Naive thymus-derived CD4-positive, alpha-beta T cell (primary cell): Measurements from ENCODE around the gene PRICKLE4. TPM values are rescaled to one million over a fixed set of nuclear protein-coding genes. Genes with fewer than 3 reads are reported as not detected.

Experiments used
- ATAC-seq: fragments of 150-1000 bp; cut with Tn5 transposase; 2 replicates; pipeline ENCODE4 v1.10.0; 2021; ENCODE audit warnings: mild to moderate bottlenecking, moderate library complexity
- CTCF ChIA-PET: fragments of 350-600 bp; sonication (Branson Sonifier 250); formaldehyde crosslinking; loops from one replicate; lab custom pipeline; 2021; ENCODE audit warnings: antibody characterized with exemption; lab: Charles Lee
- POLR2A ChIA-PET: fragments of 350-600 bp; sonication (Branson Sonifier 250); formaldehyde crosslinking; loops from one replicate; lab custom pipeline; 2021; ENCODE audit warnings: antibody characterized with exemption, inconsistent platforms; lab: Charles Lee
- DNase-seq, 9 donors: peaks; one replicate each; pipeline versions ENCODE4 v3.0.0 to v3.0.0-alpha.2; 2020 to 2022; ENCODE audit warnings: mixed read lengths in 1 of 9
- H3K27ac ChIP-seq: one replicate; pipeline ENCODE4 v1.7.0; 2013; ENCODE audit warnings: mild to moderate bottlenecking, low read depth, low read length, moderate library complexity
- H3K27me3 ChIP-seq, 2 donors: one replicate each; pipeline ENCODE4 v1.7.0; 2013; ENCODE audit warnings: low read length in 2 of 2, mild to moderate bottlenecking in 2 of 2, moderate library complexity in 2 of 2; ENCODE audit not compliant: control insufficient read depth in 2 of 2, insufficient read depth in 2 of 2
- H3K36me3 ChIP-seq, 3 experiments: 1 replicate in 2 of 3; 2 replicates in 1 of 3; pipeline ENCODE4 v1.7.0; 2013; ENCODE audit warnings: low read length in 3 of 3, mild to moderate bottlenecking in 3 of 3, moderate library complexity in 1 of 3; ENCODE audit not compliant: insufficient read depth in 3 of 3, control insufficient read depth in 2 of 3
- H3K4me1 ChIP-seq, 2 donors: one replicate each; pipeline ENCODE4 v1.7.0; 2013; ENCODE audit warnings: low read length in 2 of 2, mild to moderate bottlenecking in 2 of 2, moderate library complexity in 1 of 2; ENCODE audit not compliant: control insufficient read depth in 2 of 2, insufficient read depth in 2 of 2
- H3K4me3 ChIP-seq: 2 replicates; pipeline ENCODE4 v1.7.0; 2013; ENCODE audit warnings: mild to moderate bottlenecking, low read length
- H3K9me3 ChIP-seq, 3 experiments: 1 replicate in 2 of 3; 2 replicates in 1 of 3; pipeline ENCODE4 v1.7.0; 2013; ENCODE audit warnings: low read length in 3 of 3; ENCODE audit not compliant: control insufficient read depth in 2 of 3
- H3K27ac Mint-ChIP-seq, 9 donors: one replicate each; pipeline ENCODE4 v1.8.0; 2020 to 2022; ENCODE audit warnings: mixed read lengths in 9 of 9, mild to moderate bottlenecking in 8 of 9, moderate library complexity in 5 of 9, inconsistent platforms in 2 of 9
- H3K27me3 Mint-ChIP-seq, 5 donors: one replicate each; pipeline ENCODE4 v1.8.0; 2021 to 2022; ENCODE audit warnings: mixed read lengths in 5 of 5, mild to moderate bottlenecking in 1 of 5
- H3K36me3 Mint-ChIP-seq, 5 donors: one replicate each; pipeline ENCODE4 v1.8.0; 2020 to 2022; ENCODE audit warnings: mixed read lengths in 5 of 5, mild to moderate bottlenecking in 3 of 5, inconsistent platforms in 1 of 5
- H3K4me1 Mint-ChIP-seq, 7 donors: one replicate each; pipeline ENCODE4 v1.8.0; 2020 to 2022; ENCODE audit warnings: mixed read lengths in 7 of 7, mild to moderate bottlenecking in 3 of 7, inconsistent platforms in 1 of 7
- H3K4me3 Mint-ChIP-seq, 10 donors: one replicate each; pipeline ENCODE4 v1.8.0; 2020 to 2022; ENCODE audit warnings: mild to moderate bottlenecking in 10 of 10, mixed read lengths in 10 of 10, moderate library complexity in 6 of 10, inconsistent platforms in 2 of 10
- H3K9me3 Mint-ChIP-seq, 11 donors: one replicate each; pipeline ENCODE4 v1.8.0; 2020 to 2022; ENCODE audit warnings: mixed read lengths in 11 of 11, mild to moderate bottlenecking in 4 of 11, inconsistent platforms in 1 of 11, moderate library complexity in 1 of 11
- intact Hi-C, 2 donors: fragments of 100-400 bp; cut with micrococcal nuclease; formaldehyde crosslinking; loops; one replicate each; pipeline ENCODE4 v1.15.1; 2023
- polyA plus RNA-seq, 2 donors: library from polyadenylated mRNA; unstranded; fragments of 300-500 nt; fragmentation: Illumina TruSeq; gene quantifications; one replicate each; pipeline ENCODE4 v1.2.3, GENCODE V29; 2021
- total RNA-seq, 6 experiments: library from RNA in 5 of 6; stranded (reverse) in 5 of 6; gene quantifications; 1 replicate in 5 of 6; 2 replicates in 1 of 6; pipeline ENCODE4 v1.2.3 and lab custom pipeline; 2021 to 2026

The PRICKLE4 gene
- total and polyA plus RNA-seq, 7 experiments from 2014 or later, result 0.61 TPM; not detected in 6

DNA sequence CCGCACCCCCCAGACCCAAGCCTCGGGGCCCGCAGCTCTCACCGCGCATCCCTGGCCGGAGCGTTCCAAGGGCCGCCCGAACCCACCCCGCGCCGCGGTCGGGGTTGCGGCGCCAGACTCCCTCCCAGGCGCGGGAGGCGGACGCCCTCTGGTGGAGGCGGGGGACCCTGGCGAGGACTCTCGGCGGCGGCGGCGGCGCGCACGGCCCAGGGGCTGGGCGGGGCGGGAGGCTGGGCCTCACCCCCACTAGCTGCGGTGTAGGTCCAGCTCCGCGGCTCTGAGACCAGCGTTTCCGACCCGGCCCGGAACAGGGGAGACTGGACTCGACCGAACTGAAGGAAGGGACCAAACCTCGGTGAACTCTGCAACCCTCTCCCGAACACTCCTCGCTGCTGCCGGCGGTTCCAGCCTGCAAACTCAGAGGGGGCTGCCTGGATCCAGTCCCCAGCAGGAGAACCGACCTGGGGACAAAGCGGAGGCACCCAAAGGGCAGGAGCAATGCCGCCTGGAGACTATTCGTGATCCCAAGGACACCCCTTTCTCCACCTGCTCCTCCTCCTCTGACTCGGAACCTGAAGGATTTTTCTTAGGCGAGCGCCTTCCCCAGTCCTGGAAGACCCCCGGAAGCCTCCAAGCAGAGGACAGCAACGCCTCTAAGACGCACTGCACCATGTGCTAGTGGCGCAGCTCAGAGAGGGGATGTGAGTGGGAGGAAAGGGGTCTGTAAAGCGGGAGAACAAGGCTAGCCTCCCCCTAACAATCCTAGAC, 6.1 kb downstream of the PRICKLE4 start:
- ChIA-PET POLR2A (interaction anchor here (0.9 to 5.1 kb wide), 18 partner anchors 8 to 1093 kb away, joined by 3 to 79 read pairs (median 6); partner anchors contain the start of genes BYSL, MED20, NFYA and OARD1), CTCF (interaction anchor here (0.6 to 5.3 kb wide), 19 partner anchors 9 to 761 kb away, joined by 3 to 49 read pairs (median 4); partner anchors contain the start of genes BYSL, MED20 and TFEB)
- Mint-ChIP-seq H3K36me3 (peaks cover 4 to 14% (median 12%) of the 10 kb centered on the region in 5 donors), H3K27me3 (peaks cover 0 to 18% (median 0%) of the 10 kb centered on the region in 5 donors), H3K4me3 (peak overlapping the region; percentile 91 to 99 (median 97)), H3K27ac (peak overlapping the region; percentile 95 to 99 (median 98)), H3K4me1 (peaks cover 8 to 29% (median 19%) of the 10 kb centered on the region in 7 donors), H3K9me3 (no peaks in the 10 kb centered on the region)
- intact Hi-C loops, result loop anchor here (1.0 to 10.0 kb wide), 26 partner anchors 7 to 1842 kb away; partner anchors contain the start of genes BYSL (in 2 of the 2), FRS3 (in 2 of the 2), MED20 (in 2 of the 2) and MRPS10 (in 2 of the 2)
- peak overlapping the region; percentile 97 for H3K4me3 ChIP-seq
- H3K27me3 ChIP-seq, result no peaks in the 10 kb centered on the region
- H3K9me3 ChIP-seq, result no peaks in the 10 kb centered on the region
- DNase-seq (peak; percentile 73 to 95 (median 86)), ATAC-seq (peak; percentile 83)
- peak overlapping the region; percentile 89 for H3K27ac ChIP-seq
- peaks cover 6 to 9% of the 10 kb centered on the region in 2 donors for H3K4me1 ChIP-seq
- H3K36me3 ChIP-seq, result peaks cover 0 to 31% (median 4%) of the 10 kb centered on the region in 3 experiments

DNA sequence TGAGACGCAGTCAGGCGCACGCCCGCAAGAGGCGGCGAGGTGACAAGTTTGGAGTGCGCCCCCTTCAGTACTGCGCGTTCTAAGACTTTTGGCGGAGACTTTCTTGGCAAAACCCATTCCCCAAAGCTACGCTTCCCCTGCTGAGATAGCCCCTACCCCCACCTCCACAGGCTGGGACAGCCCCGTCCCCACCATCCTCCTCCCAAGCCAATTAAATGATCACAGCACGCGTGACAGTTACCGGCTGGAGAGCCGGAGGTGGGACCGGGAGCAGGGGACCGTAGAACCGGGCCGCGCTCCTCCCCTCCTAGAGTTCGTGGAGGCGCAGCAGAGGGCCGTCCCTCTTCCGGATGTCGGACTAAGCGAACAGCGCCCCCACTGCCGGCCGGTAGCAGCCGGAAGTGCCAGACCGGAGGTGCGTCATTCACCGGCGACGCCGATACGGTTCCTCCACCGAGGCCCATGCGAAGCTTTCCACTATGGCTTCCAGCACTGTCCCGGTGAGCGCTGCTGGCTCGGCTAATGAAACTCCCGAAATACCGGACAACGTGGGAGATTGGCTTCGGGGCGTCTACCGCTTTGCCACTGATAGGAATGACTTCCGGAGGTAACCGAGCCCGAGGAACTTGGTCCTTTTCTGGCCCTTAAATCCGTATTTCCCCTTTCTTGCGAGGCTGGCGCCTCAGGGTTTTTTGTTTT, 6.8 kb downstream of the PRICKLE4 start, which contains the start of gene TOMM6:
Gene TOMM6, plus strand, starts transcription at position 476 of the 699 bp plus-strand sequence. Its CDS starts 4 bp downstream, at position 480.
- DNase-seq, result peak; percentile 87 to 96 (median 94)
- Mint-ChIP-seq H3K9me3 (no peaks in the 10 kb centered on the region), H3K4me3 (peak within 1 kb of the TSS; percentile 91 to 99 (median 97)), H3K36me3 (peaks cover 4 to 20% (median 14%) of the 10 kb centered on the region in 5 donors), H3K27ac (peak within 1 kb of the TSS; percentile 95 to 99 (median 98)), H3K27me3 (peaks cover 0 to 14% (median 0%) of the 10 kb centered on the region in 5 donors), H3K4me1 (peaks cover 8 to 29% (median 17%) of the 10 kb centered on the region in 7 donors)
- H3K4me3 ChIP-seq, result peak within 1 kb of the TSS; percentile 97
- CTCF ChIA-PET, result interaction anchor here (0.6 to 5.3 kb wide), 24 partner anchors 10 to 867 kb away, joined by 3 to 49 read pairs (median 4); partner anchors contain the start of genes BYSL, MED20, TFEB and UBR2
- no peaks in the 10 kb centered on the region for H3K9me3 ChIP-seq
- H3K27me3 ChIP-seq, result no peaks in the 10 kb centered on the region
- POLR2A ChIA-PET, result interaction anchor here (0.6 to 5.1 kb wide), 25 partner anchors 9 to 1092 kb away, joined by 3 to 79 read pairs (median 4); partner anchors contain the start of genes BYSL, MED20, NFYA and OARD1
- ATAC-seq, result peak; percentile 88
- H3K4me1 ChIP-seq, result peaks cover 6 to 9% of the 10 kb centered on the region in 2 donors
- H3K36me3 ChIP-seq, result peaks cover 2 to 38% (median 4%) of the 10 kb centered on the region in 3 experiments
- H3K27ac ChIP-seq, result peak within 1 kb of the TSS; percentile 89
- intact Hi-C loops, result loop anchor here (1.0 to 10.0 kb wide), 25 partner anchors 8 to 1841 kb away; partner anchors contain the start of genes BYSL (in 2 of the 2), FRS3 (in 2 of the 2), MED20 (in 2 of the 2) and MRPS10 (in 2 of the 2)

DNA sequence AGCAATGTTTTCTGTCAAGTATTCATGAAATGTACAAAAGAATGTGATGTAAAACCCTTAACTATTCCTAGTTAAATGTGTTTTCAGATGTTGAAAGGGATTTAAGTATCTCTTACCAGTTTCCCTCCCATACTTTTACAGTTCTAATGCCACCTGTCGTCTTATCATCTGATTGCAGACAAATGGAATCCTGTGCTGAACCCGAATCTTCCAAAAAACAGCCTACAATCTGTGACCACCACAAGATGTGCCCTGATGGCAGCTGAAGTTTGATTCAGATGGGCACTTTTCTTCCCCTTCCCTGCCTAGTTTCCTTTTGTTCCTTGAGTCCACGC, 8.8 kb downstream of the PRICKLE4 start:
- H3K27ac Mint-ChIP-seq, result peak overlapping the region in 7 of 9 donors; percentile 47 to 87 (median 70)
- no peaks in the 10 kb centered on the region for H3K9me3 ChIP-seq
- H3K9me3 Mint-ChIP-seq, result no peaks in the 10 kb centered on the region
- peaks cover 0 to under 1% (median 0%) of the 10 kb centered on the region in 5 donors for H3K27me3 Mint-ChIP-seq
- H3K4me3 ChIP-seq, result no peak overlapping the region
- H3K36me3 ChIP-seq, result peaks cover 4 to 45% (median 5%) of the 10 kb centered on the region in 3 experiments
- H3K36me3 Mint-ChIP-seq, result peaks cover 7 to 23% (median 14%) of the 10 kb centered on the region in 5 donors
- ATAC-seq, result no peak
- H3K4me1 Mint-ChIP-seq, result peaks cover 8 to 29% (median 17%) of the 10 kb centered on the region in 7 donors
- intact Hi-C loops, result loop anchor here (5.0 to 10.0 kb wide), 3 partner anchors 148 to 1383 kb away; partner anchors contain the start of gene SRF (in 1 of the 2)
- peak overlapping the region; percentile 63 to 96 (median 80) for H3K4me3 Mint-ChIP-seq
- H3K27ac ChIP-seq, result no peak overlapping the region
- H3K4me1 ChIP-seq, result peaks cover 6 to 9% of the 10 kb centered on the region in 2 donors
- H3K27me3 ChIP-seq, result no peaks in the 10 kb centered on the region
- ChIA-PET CTCF (interaction anchor here (0.9 to 2.2 kb wide), 3 partner anchors 8 to 135 kb away, joined by 3 to 9 read pairs (median 4); partner anchors contain the start of genes BYSL, MED20 and PRICKLE4), POLR2A (interaction anchor here (0.8 kb wide), 1 partner anchor 147 kb away, joined by 3 read pairs; no protein-coding TSS in a partner anchor)
- DNase-seq, result no peak

DNA sequence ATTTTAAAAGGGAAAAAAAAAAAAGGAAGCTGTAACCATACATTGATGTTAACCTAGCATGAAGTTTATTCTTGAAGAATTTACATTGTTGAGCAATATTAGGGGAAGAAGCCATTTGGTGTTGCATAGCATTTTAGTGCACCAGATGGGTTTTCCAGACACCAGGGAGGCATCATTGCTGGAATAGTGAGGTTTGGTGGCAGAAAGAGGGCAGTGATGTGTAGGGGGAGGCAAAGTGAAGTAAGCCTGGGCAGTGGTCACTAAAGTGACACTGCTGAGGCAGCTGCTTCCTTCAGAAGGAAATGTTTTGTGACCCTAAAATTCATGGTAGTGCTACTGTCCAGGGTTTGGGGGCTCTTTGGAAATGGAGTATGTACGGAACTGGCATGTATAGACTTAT, 9.5 kb downstream of the PRICKLE4 start:
- Histone ChIP-seq H3K9me3 (no peaks in the 10 kb centered on the region), H3K4me3 (no peak overlapping the region), H3K36me3 (peaks cover 4 to 45% (median 5%) of the 10 kb centered on the region in 3 experiments), H3K27me3 (no peaks in the 10 kb centered on the region), H3K27ac (no peak overlapping the region), H3K4me1 (peaks cover 6 to 9% of the 10 kb centered on the region in 2 donors)
- DNase-seq (peak in 1 of 9 donors; percentile 8), ATAC-seq (no peak)
- H3K9me3 Mint-ChIP-seq, result no peaks in the 10 kb centered on the region
- H3K27me3 Mint-ChIP-seq, result no peaks in the 10 kb centered on the region
- H3K36me3 Mint-ChIP-seq, result peaks cover 7 to 27% (median 14%) of the 10 kb centered on the region in 5 donors
- ChIA-PET POLR2A (interaction anchor here (0.8 kb wide), 1 partner anchor 146 kb away, joined by 3 read pairs; no protein-coding TSS in a partner anchor), CTCF (interaction anchor here (0.9 kb wide), 1 partner anchor 9 kb away, joined by 4 read pairs; the partner anchor contains the start of gene PRICKLE4)
- peaks cover 8 to 29% (median 17%) of the 10 kb centered on the region in 7 donors for H3K4me1 Mint-ChIP-seq
- H3K4me3 Mint-ChIP-seq, result peak overlapping the region in 4 of 10 donors; percentile 13 to 26 (median 21)
- H3K27ac Mint-ChIP-seq, result peak overlapping the region in 1 of 9 donors; percentile 16
- intact Hi-C loops, result no loop called here

DNA sequence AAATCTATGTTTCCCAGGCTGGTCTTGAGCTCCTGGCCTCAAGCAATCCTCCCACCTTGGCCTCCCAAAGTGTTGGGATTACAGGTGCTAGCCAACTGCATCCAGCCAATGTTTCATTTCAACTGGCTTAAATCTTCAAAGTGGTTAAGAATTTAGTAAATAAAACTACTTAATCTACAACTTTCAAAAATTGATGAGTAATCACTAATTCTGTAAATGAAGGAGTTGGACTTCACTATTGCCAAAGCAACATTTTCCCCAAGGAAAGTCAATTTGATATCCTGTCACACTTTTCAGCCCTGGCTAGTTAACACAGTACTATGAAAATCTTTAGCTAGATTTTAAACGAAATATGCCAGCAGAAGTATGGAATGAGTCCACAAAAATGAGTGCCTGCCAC, 10.7 kb downstream of the PRICKLE4 start:
- peaks cover 3 to 23% (median 16%) of the 10 kb centered on the region in 7 donors for H3K4me1 Mint-ChIP-seq
- ChIA-PET CTCF (interaction anchor here (0.6 kb wide), 1 partner anchor 225 kb away, joined by 3 read pairs; no protein-coding TSS in a partner anchor), POLR2A (no interaction called here)
- no peak overlapping the region for H3K4me3 Mint-ChIP-seq
- no peak overlapping the region for H3K27ac Mint-ChIP-seq
- H3K9me3 Mint-ChIP-seq, result no peaks in the 10 kb centered on the region
- H3K27me3 ChIP-seq, result no peaks in the 10 kb centered on the region
- H3K9me3 ChIP-seq, result no peaks in the 10 kb centered on the region
- H3K4me3 ChIP-seq, result no peak overlapping the region
- peaks cover 7 to 27% (median 14%) of the 10 kb centered on the region in 5 donors for H3K36me3 Mint-ChIP-seq
- H3K27ac ChIP-seq, result no peak overlapping the region
- ATAC-seq (no peak), DNase-seq (no peak)
- peaks cover 0 to 4% of the 10 kb centered on the region in 2 donors for H3K4me1 ChIP-seq
- H3K36me3 ChIP-seq, result peaks cover 4 to 50% (median 5%) of the 10 kb centered on the region in 3 experiments
- no peaks in the 10 kb centered on the region for H3K27me3 Mint-ChIP-seq
- intact Hi-C loops, result no loop called here
